Lung (tissue), 12 donors: ENCODE measurements around the gene ARL6IP4. TPM values are rescaled to one million over a fixed set of nuclear protein-coding genes. Genes with fewer than 3 reads are reported as not detected.

ENCODE experiments used
- ATAC-seq: fragments of 200-7000 bp; cut with Tn5 transposase; one replicate; pipeline ENCODE4 v1.9.1; 2020; ENCODE audit warnings: moderate number of reproducible peaks; ENCODE audit not compliant: insufficient read depth, low FRiP score
- DNase-seq, 3 donors: peaks; one replicate each; pipeline ENCODE4 v3.0.0-alpha.2; 2013 to 2017
- H3K27ac ChIP-seq, 2 donors: one replicate each; pipeline ENCODE4 v1.5.1; 2013; ENCODE audit warnings: mild to moderate bottlenecking in 2 of 2, moderate library complexity in 2 of 2, control low read depth in 1 of 2, inconsistent platforms in 1 of 2, low read depth in 1 of 2, low read length in 1 of 2
- H3K27me3 ChIP-seq, 3 donors: one replicate each; pipeline ENCODE4 v1.5.1; 2013; ENCODE audit warnings: low read length in 2 of 3; ENCODE audit not compliant: control insufficient read depth in 3 of 3, insufficient read depth in 3 of 3
- H3K36me3 ChIP-seq, 4 donors: one replicate each; pipeline ENCODE4 v1.5.1; 2013; ENCODE audit warnings: low read length in 4 of 4, mild to moderate bottlenecking in 1 of 4, moderate library complexity in 1 of 4; ENCODE audit not compliant: control insufficient read depth in 4 of 4, insufficient read depth in 4 of 4
- H3K4me1 ChIP-seq, 5 donors: one replicate each; pipeline ENCODE4 v1.5.1; 2013; ENCODE audit warnings: low read length in 5 of 5, mild to moderate bottlenecking in 2 of 5, moderate library complexity in 1 of 5; ENCODE audit not compliant: control insufficient read depth in 5 of 5, insufficient read depth in 5 of 5
- H3K4me3 ChIP-seq: one replicate; pipeline ENCODE4 v1.5.1; 2013; ENCODE audit warnings: mild to moderate bottlenecking, control low read depth, moderate library complexity
- H3K9ac ChIP-seq, 2 donors: one replicate each; pipeline ENCODE4 v1.5.1; 2013; ENCODE audit warnings: low read length in 2 of 2, control low read depth in 1 of 2; ENCODE audit not compliant: insufficient read depth in 1 of 2
- H3K9me3 ChIP-seq, 4 donors: one replicate each; pipeline ENCODE4 v1.5.1; 2013; ENCODE audit warnings: low read length in 3 of 4, mild to moderate bottlenecking in 1 of 4, moderate library complexity in 1 of 4; ENCODE audit not compliant: control insufficient read depth in 4 of 4, insufficient read depth in 3 of 4
- WGBS, 2 donors: extraction: QIAGEN DNeasy Blood & Tissue Kit; methylation state at CpG; one replicate each; pipeline ENCODE4 v1.1.7; 2013; 5-methylcytosine and 5-hydroxymethylcytosine counted together
- polyA plus RNA-seq, 2 donors: library from polyadenylated mRNA; stranded (reverse); fragments of 200-250 nt; gene quantifications; one replicate each; pipeline ENCODE4 v1.2.1, GENCODE V29; 2013
- total RNA-seq, 2 donors: library from RNA; depleted of rRNA in 1 of 2; stranded (reverse); fragments of >200 nt in 1 of 2; gene quantifications; one replicate each; pipeline ENCODE4 v1.2.1, GENCODE V29; 2014 to 2021
- TF ChIP-seq, protein P1 (sequence below): IDR thresholded peaks from 2 replicates; pipeline ENCODE4 v1.5.1; 2012; ENCODE audit warnings: mild to moderate bottlenecking; ENCODE audit errors: control extremely low read depth, extremely low read depth
- donor health status: control.
- donor health status: control.
- donor health status: Bipolar disorder and iron deficiency.
- donor health status: healthy.
- donor health status: DM: yes; HTN: yes; CAD: no.

ARL6IP4 gene
- total and polyA plus RNA-seq, 4 donors = 83.6 to 354 (median 192) TPM

DNA sequence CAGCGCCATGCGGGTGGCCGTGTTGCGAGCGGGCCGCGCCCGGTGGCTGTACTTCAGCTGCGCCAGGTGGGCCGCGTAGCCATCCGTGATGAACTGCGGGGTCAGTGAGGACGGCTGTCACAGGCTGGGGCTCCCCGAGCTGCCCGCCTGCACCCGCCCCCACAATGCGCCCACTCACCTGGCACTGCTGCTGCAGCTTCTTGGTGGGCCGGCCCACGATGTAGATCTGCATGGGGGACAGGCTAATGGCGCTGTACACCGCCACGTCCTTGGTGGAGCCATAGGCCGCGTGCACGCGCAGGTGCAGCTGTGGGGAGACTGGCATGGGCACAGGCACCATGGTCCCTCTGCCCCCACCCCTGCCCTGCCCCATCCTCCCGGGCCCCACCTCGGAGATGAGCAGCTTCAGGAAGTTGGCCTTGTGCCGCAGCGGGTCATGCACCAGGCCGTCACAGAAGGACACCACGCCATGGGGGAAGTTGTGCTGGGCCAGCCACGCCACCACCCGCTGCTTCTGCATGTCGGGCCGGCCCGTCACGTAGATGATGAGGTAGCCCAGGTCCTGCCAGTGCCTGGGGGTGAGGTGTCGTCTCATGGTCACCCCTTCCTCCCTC is 5.9 kb downstream of the ARL6IP4 start:
- DNase-seq = no peak
- peaks cover 0 to 66% (median 8%) of the 10 kb centered on the region in 4 donors for H3K36me3 ChIP-seq
- TF ChIP-seq, protein P1, sequence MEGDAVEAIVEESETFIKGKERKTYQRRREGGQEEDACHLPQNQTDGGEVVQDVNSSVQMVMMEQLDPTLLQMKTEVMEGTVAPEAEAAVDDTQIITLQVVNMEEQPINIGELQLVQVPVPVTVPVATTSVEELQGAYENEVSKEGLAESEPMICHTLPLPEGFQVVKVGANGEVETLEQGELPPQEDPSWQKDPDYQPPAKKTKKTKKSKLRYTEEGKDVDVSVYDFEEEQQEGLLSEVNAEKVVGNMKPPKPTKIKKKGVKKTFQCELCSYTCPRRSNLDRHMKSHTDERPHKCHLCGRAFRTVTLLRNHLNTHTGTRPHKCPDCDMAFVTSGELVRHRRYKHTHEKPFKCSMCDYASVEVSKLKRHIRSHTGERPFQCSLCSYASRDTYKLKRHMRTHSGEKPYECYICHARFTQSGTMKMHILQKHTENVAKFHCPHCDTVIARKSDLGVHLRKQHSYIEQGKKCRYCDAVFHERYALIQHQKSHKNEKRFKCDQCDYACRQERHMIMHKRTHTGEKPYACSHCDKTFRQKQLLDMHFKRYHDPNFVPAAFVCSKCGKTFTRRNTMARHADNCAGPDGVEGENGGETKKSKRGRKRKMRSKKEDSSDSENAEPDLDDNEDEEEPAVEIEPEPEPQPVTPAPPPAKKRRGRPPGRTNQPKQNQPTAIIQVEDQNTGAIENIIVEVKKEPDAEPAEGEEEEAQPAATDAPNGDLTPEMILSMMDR = no peak

DNA sequence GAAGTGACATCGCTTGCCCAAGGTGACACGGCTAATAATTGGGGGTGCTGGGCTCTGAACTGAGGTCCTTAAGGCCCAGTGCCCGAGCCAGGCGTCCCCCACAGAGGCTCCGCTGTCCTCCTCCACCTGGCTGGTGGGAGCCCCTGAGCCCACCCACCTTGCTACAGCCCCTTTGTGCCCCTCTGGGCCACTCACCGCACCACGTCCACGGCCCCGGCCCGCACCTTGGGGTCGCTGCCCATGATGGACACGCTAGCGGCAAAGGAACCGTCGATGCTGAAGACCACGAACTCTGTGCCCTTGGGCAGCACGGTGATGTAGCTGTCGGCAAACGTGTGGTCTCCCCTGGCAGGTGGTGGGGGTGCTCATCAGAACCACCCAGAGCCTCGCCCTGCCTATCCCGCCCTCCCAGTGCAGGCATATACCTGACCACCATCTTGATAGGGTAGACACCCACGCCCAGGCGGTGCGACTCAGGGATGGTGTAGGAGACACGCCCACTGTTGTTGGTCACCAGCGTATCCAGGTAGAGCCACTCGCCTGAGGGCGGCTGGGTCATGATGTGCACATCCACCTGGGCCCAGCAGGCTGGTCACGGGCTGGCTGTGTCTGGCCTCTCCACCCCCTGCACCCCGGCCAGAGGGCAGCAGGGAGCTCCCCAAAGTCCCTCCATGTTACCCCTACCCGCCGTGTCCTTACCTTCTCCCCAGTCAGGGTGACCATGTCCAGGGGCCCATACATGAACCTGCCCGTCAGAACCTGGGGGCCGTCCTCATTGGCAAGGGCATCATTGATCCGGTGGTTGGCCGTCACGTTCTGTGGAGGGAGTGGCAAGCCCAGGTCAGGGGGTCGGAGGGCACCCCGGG is 6.8 kb downstream of the ARL6IP4 start:
- WGBS, 2 donors = 94 to 96% methylated on average over 38 to 39 of the region's 39 CpGs
- peaks cover 0 to 70% (median 2%) of the 10 kb centered on the region in 4 donors for H3K36me3 ChIP-seq
- peaks cover 0 to 2% (median 0%) of the 10 kb centered on the region in 4 donors for H3K9me3 ChIP-seq
- no peaks in the 10 kb centered on the region for H3K27me3 ChIP-seq
- no peak overlapping the region for H3K9ac ChIP-seq
- ATAC-seq (no peak), DNase-seq (no peak)
- H3K4me3 ChIP-seq = no peak overlapping the region
- peaks cover 0 to 33% (median 16%) of the 10 kb centered on the region in 5 donors for H3K4me1 ChIP-seq
- no peak overlapping the region for H3K27ac ChIP-seq
- TF ChIP-seq, protein P1 = no peak

More for the DNA sequence above, 5.9 kb downstream of the ARL6IP4 start:
- Histone ChIP-seq H3K9ac (no peak overlapping the region), H3K4me3 (no peak overlapping the region), H3K9me3 (peaks cover 0 to 2% (median 0%) of the 10 kb centered on the region in 4 donors), H3K4me1 (peaks cover 3 to 43% (median 23%) of the 10 kb centered on the region in 5 donors), H3K27me3 (no peaks in the 10 kb centered on the region), H3K27ac (no peak overlapping the region)
- no peak for ATAC-seq
- WGBS, 2 donors = 94 to 95% methylated on average over 40 of the region's 40 CpGs

DNA sequence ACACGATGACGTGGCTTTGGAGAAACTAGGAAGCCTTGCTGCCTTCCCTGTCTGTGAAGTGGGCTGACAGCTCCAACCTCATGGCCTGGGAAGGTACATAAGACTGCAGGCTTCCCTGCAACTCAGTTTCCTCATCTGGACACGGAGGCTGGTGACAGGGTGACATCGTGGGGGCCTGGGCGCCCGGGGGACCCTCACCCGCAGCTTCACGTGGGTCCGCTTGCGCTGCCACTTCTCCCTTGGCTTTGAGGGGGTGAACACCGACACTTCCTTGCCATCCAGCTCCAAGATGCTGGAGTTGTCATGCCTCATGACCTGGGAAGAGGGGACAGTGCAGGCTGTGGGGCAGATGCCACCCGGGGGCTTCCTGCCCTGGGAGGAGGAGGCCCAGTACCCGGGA is 7.6 kb downstream of the ARL6IP4 start:
- DNase-seq (no peak), ATAC-seq (no peak)
- no peak overlapping the region for H3K27ac ChIP-seq
- peaks cover 0 to 65% (median under 1%) of the 10 kb centered on the region in 4 donors for H3K36me3 ChIP-seq
- peaks cover 0 to 2% (median 0%) of the 10 kb centered on the region in 4 donors for H3K9me3 ChIP-seq
- H3K4me3 ChIP-seq = no peak overlapping the region
- no peaks in the 10 kb centered on the region for H3K27me3 ChIP-seq
- H3K4me1 ChIP-seq = peaks cover 0 to 26% (median 12%) of the 10 kb centered on the region in 5 donors
- 93 to 94% methylated on average over 13 of the region's 13 CpGs for WGBS, 2 donors
- H3K9ac ChIP-seq = no peak overlapping the region
- TF ChIP-seq, protein P1 = no peak
